ENCODE data around the gene ABCB11. TPM values are rescaled to one million over a fixed set of nuclear protein-coding genes. Genes with fewer than 3 reads are reported as not detected.

Gene ABCB11
- polyA plus RNA-seq, 1 of the 3 experiments (the other 2 are of a cell fraction), result not detected

GRCh38 chr2:168968342-168968741 lies 62.8 kb downstream of the ABCB11 start:
- Histone ChIP-seq H3K27me3 (ENCODE audit: insufficient read depth) (no peaks in the 10 kb centered on the region), H3K9me2 (no peaks in the 10 kb centered on the region), H3K9ac (no peak overlapping the region), H3K4me3 (ENCODE audit: low read depth in 2 of 2, low read length in 1 of 2) (no peak overlapping the region), H3F3A (replicated peaks; ENCODE audit: insufficient read depth) (no peaks in the 10 kb centered on the region), H3K27ac (ENCODE audit: low read depth in 2 of 2, low read length in 1 of 2) (no peak overlapping the region), H3K4me1 (ENCODE audit: control insufficient read depth in 1 of 2, insufficient read depth in 2 of 2, low read depth in 1 of 2, low read length in 1 of 2) (no peaks in the 10 kb centered on the region), H3K36me3 (replicated peaks in 1 of 2; ENCODE audit: control insufficient read depth in 1 of 2, insufficient read depth in 2 of 2, low read length in 1 of 2) (no peaks in the 10 kb centered on the region), H2AFZ (ENCODE audit: low read depth) (no peak overlapping the region), H3K4me2 (no peak overlapping the region), H3K9me3 (no peaks in the 10 kb centered on the region), H3K79me2 (ENCODE audit: insufficient read depth) (no peaks in the 10 kb centered on the region), H4K20me1 (ENCODE audit: insufficient read depth) (no peaks in the 10 kb centered on the region)
- no peak for DNase-seq
- ChIA-PET POLR2A (no interaction called here), CTCF (interaction anchor here (1.2 to 2.6 kb wide), 4 partner anchors 20 to 253 kb away, joined by 3 to 8 read pairs (median 4); no protein-coding TSS in a partner anchor)
- WGBS (ENCODE audit: low lambda C conversion rate), result 45% methylated on average over 2 of the region's 2 CpGs
- TF ChIP-seq RXRA (IDR thresholded peaks at IDR 0.05; ENCODE audit: borderline replicate concordance, low read depth) (no peak), SMC3 (IDR thresholded peaks at IDR 0.05; ENCODE audit: low read depth, low read length) (no peak), NRF1 (IDR thresholded peaks at IDR 0.05; ENCODE audit: low read depth, low read length) (no peak), IRF3 (IDR thresholded peaks at IDR 0.05; ENCODE audit: low read depth, low read length) (no peak), RFX5 (IDR thresholded peaks at IDR 0.05; ENCODE audit: low read length) (no peak), TEAD4 (IDR thresholded peaks at IDR 0.05; ENCODE audit: borderline replicate concordance, insufficient read depth) (no peak), CHD2 (IDR thresholded peaks at IDR 0.05; ENCODE audit: low read length, partially characterized antibody) (no peak), MAX (IDR thresholded peaks at IDR 0.05; ENCODE audit: low read depth) (no peak), SIN3A (IDR thresholded peaks at IDR 0.05; ENCODE audit: borderline replicate concordance, low read depth, low read length) (no peak), EP300 (IDR thresholded peaks at IDR 0.05; ENCODE audit: borderline replicate concordance in 1 of 2, low read depth in 1 of 2, low read length in 1 of 2) (no peak)

GRCh38 chr2:168964251-168964807 lies 66.8 kb downstream of the ABCB11 start:
- DNase-seq, result no peak
- WGBS (ENCODE audit: low lambda C conversion rate), result 63% methylated on average over 3 of the region's 3 CpGs
- POLR2A ChIA-PET, result no interaction called here
- Histone ChIP-seq H3K4me3 (ENCODE audit: low read depth in 2 of 2, low read length in 1 of 2) (no peak overlapping the region), H3K27me3 (ENCODE audit: insufficient read depth) (no peaks in the 10 kb centered on the region), H3K4me1 (ENCODE audit: control insufficient read depth in 1 of 2, insufficient read depth in 2 of 2, low read depth in 1 of 2, low read length in 1 of 2) (no peaks in the 10 kb centered on the region), H3K9me2 (no peaks in the 10 kb centered on the region), H2AFZ (ENCODE audit: low read depth) (no peak overlapping the region), H3K36me3 (replicated peaks in 1 of 2; ENCODE audit: control insufficient read depth in 1 of 2, insufficient read depth in 2 of 2, low read length in 1 of 2) (no peaks in the 10 kb centered on the region), H4K20me1 (ENCODE audit: insufficient read depth) (no peaks in the 10 kb centered on the region), H3K4me2 (no peak overlapping the region), H3K79me2 (ENCODE audit: insufficient read depth) (no peaks in the 10 kb centered on the region), H3K27ac (ENCODE audit: low read depth in 2 of 2, low read length in 1 of 2) (no peak overlapping the region), H3K9ac (no peak overlapping the region), H3K9me3 (no peaks in the 10 kb centered on the region), H3F3A (replicated peaks; ENCODE audit: insufficient read depth) (no peaks in the 10 kb centered on the region)
- TF ChIP-seq CHD2 (IDR thresholded peaks at IDR 0.05; ENCODE audit: low read length, partially characterized antibody) (no peak), FOSL2 (IDR thresholded peaks at IDR 0.05; ENCODE audit: borderline replicate concordance, low read depth) (no peak), NRF1 (IDR thresholded peaks at IDR 0.05; ENCODE audit: low read depth, low read length) (no peak), GATA2 (CRISPR knock-in tag; IDR thresholded peaks at IDR 0.05) (no peak), ELF1 (IDR thresholded peaks at IDR 0.05) (no peak), GABPA (IDR thresholded peaks at IDR 0.05; ENCODE audit: low read depth) (no peak), REST (IDR thresholded peaks at IDR 0.05; ENCODE audit: low read depth, low read length) (no peak), CTCF (IDR thresholded peaks at IDR 0.05) (no peak), SMC3 (IDR thresholded peaks at IDR 0.05; ENCODE audit: low read depth, low read length) (no peak)
- CTCF ChIA-PET, result interaction anchor here (0.6 to 4.8 kb wide), 6 partner anchors 16 to 617 kb away, joined by 3 to 21 read pairs (median 4); no protein-coding TSS in a partner anchor

Measured in SK-N-SH (cell line).